ENCODE measurements around the gene RABGAP1L.

Gene RABGAP1L

DNA sequence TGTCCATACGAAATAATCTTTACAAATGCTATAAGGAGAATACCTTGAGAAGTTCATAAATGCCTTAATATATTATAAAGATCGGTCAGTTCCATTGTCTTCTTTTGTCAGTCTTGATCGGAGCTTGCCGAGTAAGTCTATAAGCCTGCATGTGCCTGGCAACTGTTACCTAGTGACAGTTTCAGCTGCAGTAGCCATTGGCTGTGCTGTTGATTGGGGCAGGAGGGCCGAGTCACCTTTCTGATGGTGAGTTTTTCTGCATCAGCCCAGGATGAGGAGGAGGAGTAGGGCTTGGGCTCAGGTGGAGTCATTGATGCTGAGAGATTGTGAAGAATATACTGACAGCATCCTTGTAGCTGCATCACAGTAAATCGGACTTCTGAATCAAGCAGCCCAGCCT, 286.5 kb downstream of the RABGAP1L start:
- peaks cover 3% of the 10 kb centered on the region for H3K27me3 Mint-ChIP-seq (ENCODE audit: low read depth)
- H3K36me3 Mint-ChIP-seq (ENCODE audit: low read depth) = no peaks in the 10 kb centered on the region
- no peak overlapping the region for H3K27ac Mint-ChIP-seq
- H3K9me3 Mint-ChIP-seq = no peaks in the 10 kb centered on the region
- TF ChIP-seq, protein P1, sequence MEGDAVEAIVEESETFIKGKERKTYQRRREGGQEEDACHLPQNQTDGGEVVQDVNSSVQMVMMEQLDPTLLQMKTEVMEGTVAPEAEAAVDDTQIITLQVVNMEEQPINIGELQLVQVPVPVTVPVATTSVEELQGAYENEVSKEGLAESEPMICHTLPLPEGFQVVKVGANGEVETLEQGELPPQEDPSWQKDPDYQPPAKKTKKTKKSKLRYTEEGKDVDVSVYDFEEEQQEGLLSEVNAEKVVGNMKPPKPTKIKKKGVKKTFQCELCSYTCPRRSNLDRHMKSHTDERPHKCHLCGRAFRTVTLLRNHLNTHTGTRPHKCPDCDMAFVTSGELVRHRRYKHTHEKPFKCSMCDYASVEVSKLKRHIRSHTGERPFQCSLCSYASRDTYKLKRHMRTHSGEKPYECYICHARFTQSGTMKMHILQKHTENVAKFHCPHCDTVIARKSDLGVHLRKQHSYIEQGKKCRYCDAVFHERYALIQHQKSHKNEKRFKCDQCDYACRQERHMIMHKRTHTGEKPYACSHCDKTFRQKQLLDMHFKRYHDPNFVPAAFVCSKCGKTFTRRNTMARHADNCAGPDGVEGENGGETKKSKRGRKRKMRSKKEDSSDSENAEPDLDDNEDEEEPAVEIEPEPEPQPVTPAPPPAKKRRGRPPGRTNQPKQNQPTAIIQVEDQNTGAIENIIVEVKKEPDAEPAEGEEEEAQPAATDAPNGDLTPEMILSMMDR (IDR thresholded peaks at IDR 0.05; ENCODE audit: unreplicated experiment in 3 of 3) = no peak
- no peak overlapping the region for H3K4me3 Mint-ChIP-seq
- H3K4me1 Mint-ChIP-seq = peaks cover 21% of the 10 kb centered on the region

DNA sequence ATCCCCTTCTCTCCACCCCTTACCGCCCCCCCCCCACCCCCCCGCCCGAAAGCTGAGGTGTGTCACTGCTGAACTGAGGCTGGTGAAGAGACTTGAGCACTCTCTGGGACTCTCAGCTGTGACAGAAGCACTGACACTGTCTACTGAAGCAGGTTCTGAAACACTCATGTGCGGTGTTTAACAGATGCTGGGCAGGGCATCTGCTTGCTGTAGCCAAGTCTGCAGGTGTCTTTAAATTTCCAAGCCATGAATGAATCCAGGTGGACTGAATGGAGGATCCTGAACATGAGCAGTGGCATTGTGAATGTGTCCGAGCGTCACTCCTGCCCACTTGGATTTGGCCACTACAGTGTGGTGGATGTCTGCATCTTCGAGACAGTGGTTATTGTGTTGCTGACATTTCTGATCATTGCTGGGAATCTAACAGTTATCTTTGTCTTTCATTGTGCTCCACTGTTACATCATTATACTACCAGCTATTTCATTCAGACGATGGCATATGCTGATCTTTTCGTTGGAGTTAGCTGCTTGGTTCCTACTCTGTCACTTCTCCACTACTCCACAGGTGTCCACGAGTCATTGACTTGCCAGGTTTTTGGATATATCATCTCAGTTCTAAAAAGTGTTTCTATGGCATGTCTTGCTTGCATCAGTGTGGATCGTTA, 288.7 kb downstream of the RABGAP1L start, which contains the start of gene GPR52:
Gene GPR52, plus strand, starts transcription at position 99 of the 665 bp plus-strand sequence. Its CDS starts 148 bp downstream, at position 247.
- H3K27me3 Mint-ChIP-seq (ENCODE audit: low read depth) = peaks cover 3% of the 10 kb centered on the region
- H3K4me3 Mint-ChIP-seq = peak within 1 kb of the TSS in 1 of 3 experiments; percentile 1
- peaks cover 21% of the 10 kb centered on the region for H3K4me1 Mint-ChIP-seq
- peak within 1 kb of the TSS; percentile 34 to 93 (median 71) for H3K27ac Mint-ChIP-seq
- TF ChIP-seq, protein P1 (IDR thresholded peaks at IDR 0.05; ENCODE audit: unreplicated experiment in 3 of 3) = no peak
- no peaks in the 10 kb centered on the region for H3K9me3 Mint-ChIP-seq
- H3K36me3 Mint-ChIP-seq (ENCODE audit: low read depth) = no peaks in the 10 kb centered on the region

DNA sequence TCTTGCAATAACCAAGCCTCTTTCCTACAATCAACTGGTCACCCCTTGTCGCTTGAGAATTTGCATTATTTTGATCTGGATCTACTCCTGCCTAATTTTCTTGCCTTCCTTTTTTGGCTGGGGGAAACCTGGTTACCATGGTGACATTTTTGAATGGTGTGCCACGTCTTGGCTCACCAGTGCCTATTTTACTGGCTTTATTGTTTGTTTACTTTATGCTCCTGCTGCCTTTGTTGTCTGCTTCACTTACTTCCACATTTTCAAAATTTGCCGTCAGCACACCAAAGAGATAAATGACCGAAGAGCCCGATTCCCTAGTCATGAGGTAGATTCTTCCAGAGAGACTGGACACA, 289.2 kb downstream of the RABGAP1L start:
- Mint-ChIP-seq H3K36me3 (ENCODE audit: low read depth) (no peaks in the 10 kb centered on the region), H3K27ac (peak overlapping the region in 2 of 3 experiments; percentile 71 to 93), H3K27me3 (ENCODE audit: low read depth) (peaks cover 3% of the 10 kb centered on the region), H3K4me3 (peak overlapping the region in 1 of 3 experiments; percentile 1), H3K4me1 (peaks cover 21% of the 10 kb centered on the region), H3K9me3 (no peaks in the 10 kb centered on the region)
- TF ChIP-seq, protein P1 (IDR thresholded peaks at IDR 0.05; ENCODE audit: unreplicated experiment in 3 of 3) = no peak

- TF ChIP-seq, protein P1 (IDR thresholded peaks at IDR 0.05; ENCODE audit: unreplicated experiment in 3 of 3) = no peak
- H3K4me1 Mint-ChIP-seq = peaks cover 21% of the 10 kb centered on the region
- H3K4me3 Mint-ChIP-seq = peak overlapping the region in 1 of 3 experiments; percentile 1
- H3K36me3 Mint-ChIP-seq (ENCODE audit: low read depth) = no peaks in the 10 kb centered on the region
- peak overlapping the region; percentile 34 to 93 (median 71) for H3K27ac Mint-ChIP-seq
- H3K27me3 Mint-ChIP-seq (ENCODE audit: low read depth) = peaks cover 3% of the 10 kb centered on the region
- no peaks in the 10 kb centered on the region for H3K9me3 Mint-ChIP-seq
Observed at GRCh38 chr1:174448974-174449373, 289.7 kb downstream of the RABGAP1L start.

DNA sequence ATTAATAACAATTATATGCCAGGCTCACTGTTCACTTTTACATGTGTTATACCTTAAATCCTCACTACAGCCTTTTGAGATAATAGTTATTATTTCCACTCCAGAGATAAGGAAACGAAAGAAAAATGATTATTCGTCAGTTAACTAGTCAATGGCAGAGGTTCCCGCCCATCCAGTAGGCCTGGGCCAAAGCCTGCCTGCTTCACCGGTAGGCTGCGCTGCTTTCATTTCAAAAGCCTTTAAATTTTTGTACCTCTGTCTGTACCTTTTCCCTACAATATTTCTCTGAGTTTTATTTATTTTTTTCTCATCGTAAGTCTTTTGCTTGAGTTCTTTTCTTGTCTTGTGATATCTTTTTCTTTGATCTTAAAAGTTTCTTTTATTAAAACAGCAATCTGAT, 292.1 kb downstream of the RABGAP1L start:
- no peaks in the 10 kb centered on the region for H3K27me3 Mint-ChIP-seq (ENCODE audit: low read depth)
- TF ChIP-seq, protein P1 (IDR thresholded peaks at IDR 0.05; ENCODE audit: unreplicated experiment in 3 of 3) = no peak
- H3K36me3 Mint-ChIP-seq (ENCODE audit: low read depth) = no peaks in the 10 kb centered on the region
- H3K27ac Mint-ChIP-seq = no peak overlapping the region
- H3K4me1 Mint-ChIP-seq = peaks cover 17% of the 10 kb centered on the region
- H3K4me3 Mint-ChIP-seq = no peak overlapping the region
- H3K9me3 Mint-ChIP-seq = no peaks in the 10 kb centered on the region

DNA sequence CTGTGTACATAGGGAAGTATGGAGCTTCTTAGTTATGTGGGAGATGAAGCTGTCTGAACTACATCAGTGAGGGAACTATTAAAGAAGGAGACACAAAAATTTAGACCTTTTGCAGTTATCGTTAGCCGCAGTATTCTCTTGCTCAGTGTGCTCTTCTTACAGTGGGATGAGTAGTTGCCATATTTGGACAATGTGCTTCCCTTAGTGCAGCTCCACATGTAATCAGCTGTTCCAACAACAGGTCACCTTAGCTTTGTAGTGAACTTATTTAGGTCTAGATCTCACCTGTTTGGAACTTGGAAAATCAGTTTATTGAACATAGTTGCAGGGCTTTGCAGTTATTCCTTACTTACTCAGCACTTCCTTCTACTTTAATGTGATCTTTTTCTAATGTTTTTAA, 306.5 kb downstream of the RABGAP1L start:
- H3K27me3 Mint-ChIP-seq (ENCODE audit: low read depth) = no peaks in the 10 kb centered on the region
- no peak overlapping the region for H3K4me3 Mint-ChIP-seq
- no peaks in the 10 kb centered on the region for H3K36me3 Mint-ChIP-seq (ENCODE audit: low read depth)
- H3K27ac Mint-ChIP-seq = no peak overlapping the region
- no peaks in the 10 kb centered on the region for H3K4me1 Mint-ChIP-seq
- H3K9me3 Mint-ChIP-seq = no peaks in the 10 kb centered on the region
- TF ChIP-seq, protein P1 (IDR thresholded peaks at IDR 0.05; ENCODE audit: unreplicated experiment in 3 of 3) = no peak
